GM11168 (cell line): Measurements from ENCODE around the gene RNF41.

Experiments used
- in situ Hi-C: fragments of 300-500 bp; cut with MboI; formaldehyde crosslinking; loops from one replicate; pipeline ENCODE4 v1.12.0; 2022; ENCODE audit warnings: low sequenced_read_pairs; ENCODE audit not compliant: unreplicated experiment

The RNF41 gene

GRCh38 chr12:56188131-56188777 is 33.5 kb downstream of the RNF41 start:
- in situ Hi-C loops: loop anchor here (5.0 kb wide), 1 partner anchor 66 kb away; no protein-coding TSS in a partner anchor

- in situ Hi-C loops: loop anchor here (5.0 kb wide), 1 partner anchor 65 kb away; no protein-coding TSS in a partner anchor
Measured at GRCh38 chr12:56186957-56187356, 34.8 kb downstream of the RNF41 start.

GRCh38 chr12:56178347-56178746 is 43.4 kb downstream of the RNF41 start:
- in situ Hi-C loops: no loop called here

GRCh38 chr12:56172839-56173238 is 48.9 kb downstream of the RNF41 start:
- in situ Hi-C loops: no loop called here

- in situ Hi-C loops: no loop called here
Measured at GRCh38 chr12:56169229-56169759, 52.4 kb downstream of the RNF41 start.

GRCh38 chr12:56165369-56165768 is 56.4 kb downstream of the RNF41 start:
- in situ Hi-C loops: no loop called here

- in situ Hi-C loops: no loop called here
Measured at GRCh38 chr12:56164345-56164729, 57.4 kb downstream of the RNF41 start.

GRCh38 chr12:56163533-56164344 is 58.0 kb downstream of the RNF41 start:
- in situ Hi-C loops: no loop called here

- in situ Hi-C loops: no loop called here
Measured at GRCh38 chr12:56162468-56163290, 59.0 kb downstream of the RNF41 start.

- in situ Hi-C loops: no loop called here
Measured at GRCh38 chr12:56161690-56162351, 59.9 kb downstream of the RNF41 start.

- in situ Hi-C loops: no loop called here
Measured at GRCh38 chr12:56160894-56161689, 60.6 kb downstream of the RNF41 start.

- in situ Hi-C loops: no loop called here
Measured at GRCh38 chr12:56160193-56160763, 61.4 kb downstream of the RNF41 start.

GRCh38 chr12:56159482-56160192 is 62.1 kb downstream of the RNF41 start:
- in situ Hi-C loops: no loop called here

- in situ Hi-C loops: no loop called here
Measured at GRCh38 chr12:56158926-56159461, 62.7 kb downstream of the RNF41 start.

- in situ Hi-C loops: no loop called here
Measured at GRCh38 chr12:56158029-56158925, 63.4 kb downstream of the RNF41 start, which contains the start of gene MYL6. Gene MYL6 (plus strand): TSS chr12:56158359. CDS start chr12:56158402, 43 bp downstream.

GRCh38 chr12:56157201-56158028 is 64.3 kb downstream of the RNF41 start:
- in situ Hi-C loops: no loop called here
